HepG2 (cell line): Measurements from ENCODE around the gene FAM120B. TPM values are rescaled to one million over a fixed set of nuclear protein-coding genes. Genes with fewer than 3 reads are reported as not detected.

Experiments used
- ATAC-seq: fragments of 200-7000 bp; cut with Tn5 transposase; 3 replicates; pipeline ENCODE4 v1.9.1; 2020; ENCODE audit warnings: mild to moderate bottlenecking, moderate library complexity
- BruUV-seq: library from RNA; stranded (reverse); fragments of 400-500 nt; replicated peaks from 2 replicates; lab custom pipeline; 2021; lab: Mats Ljungman, UMichigan
- CTCF ChIA-PET: fragments of 300-600 bp; formaldehyde crosslinking; extraction: SDS; loops from one replicate; lab custom pipeline; 2021; ENCODE audit warnings: low total read pairs, inconsistent platforms, low intra/inter-chr PET ratio; lab: Yijun Ruan, JAX
- POLR2A ChIA-PET: fragments of 350-600 bp; sonication (Branson Sonifier 250); formaldehyde crosslinking; loops from one replicate; lab custom pipeline; 2020; ENCODE audit warnings: antibody characterized with exemption, inconsistent platforms; lab: Yijun Ruan, JAX
- DNase-seq: peaks from one replicate; pipeline ENCODE4 v3.0.0-alpha.2; 2015; ENCODE audit warnings: low spot score
- FAIRE-seq: peaks from 3 replicates; lab custom pipeline; 2011; peaks lifted over from hg19 to GRCh38; lab: Jason Lieb, UNC
- H2AFZ ChIP-seq: one replicate; pipeline ENCODE4 v1.6.1; 2011; ENCODE audit warnings: low read length, inconsistent platforms
- H3K27ac ChIP-seq: fragments of 300-600 bp; 3 replicates; pipeline ENCODE4 v1.8.0; 2011; ENCODE audit warnings: mixed run types, mild to moderate bottlenecking, mixed read lengths, low read length, inconsistent platforms; ENCODE audit not compliant: insufficient read depth; ENCODE audit errors: extremely low read length
- H3K27me3 ChIP-seq, 2 experiments: fragments of 200-600 bp in 1 of 2; 2 replicates in 1 of 2; 3 replicates in 1 of 2; pipeline versions ENCODE4 v1.6.0 to v1.8.0; 2011; ENCODE audit warnings: low read length in 2 of 2, mild to moderate bottlenecking in 2 of 2, moderate library complexity in 2 of 2, inconsistent platforms in 1 of 2; ENCODE audit not compliant: insufficient read depth in 2 of 2, control insufficient read depth in 1 of 2
- H3K36me3 ChIP-seq, 2 experiments: fragments of 200-600 bp in 1 of 2; replicated peaks in 1 of 2; 2 replicates in 1 of 2; 3 replicates in 1 of 2; pipeline versions ENCODE4 v1.5.1 to v1.8.0; 2011; ENCODE audit warnings: low read length in 2 of 2, inconsistent platforms in 1 of 2; ENCODE audit not compliant: insufficient read depth in 2 of 2, control insufficient read depth in 1 of 2
- H3K4me1 ChIP-seq: 2 replicates; pipeline ENCODE4 v1.5.1; 2012; ENCODE audit warnings: low read length, inconsistent platforms; ENCODE audit not compliant: insufficient read depth
- H3K4me2 ChIP-seq: 2 replicates; pipeline ENCODE4 v1.6.0; 2011; ENCODE audit warnings: low read depth, low read length, inconsistent platforms
- H3K4me3 ChIP-seq, 3 experiments: fragments of 200-600 bp in 1 of 3; sonication (generic), shearing (Covaris generic) in 1 of 3; replicated peaks in 1 of 3; 2 replicates each; pipeline ENCODE4 v1.5.1; 2011 to 2016; ENCODE audit warnings: low read length in 3 of 3, inconsistent platforms in 2 of 3, low read depth in 2 of 3, mild to moderate bottlenecking in 2 of 3, control low read depth in 1 of 3, mixed read lengths in 1 of 3; ENCODE audit not compliant: insufficient read depth in 1 of 3
- H3K79me2 ChIP-seq: one replicate; pipeline ENCODE4 v1.6.1; 2011; ENCODE audit warnings: low read length, inconsistent platforms; ENCODE audit not compliant: insufficient read depth
- H3K9ac ChIP-seq: 2 replicates; pipeline ENCODE4 v1.6.0; 2011; ENCODE audit warnings: mild to moderate bottlenecking, low read depth, low read length, inconsistent platforms; ENCODE audit not compliant: insufficient read depth
- H3K9me3 ChIP-seq: 2 replicates; pipeline ENCODE4 v1.5.1; 2012; ENCODE audit warnings: mild to moderate bottlenecking, low read length
- H4K20me1 ChIP-seq: 2 replicates; pipeline ENCODE4 v1.6.0; 2011; ENCODE audit warnings: inconsistent platforms, mild to moderate bottlenecking, low read length, moderate library complexity; ENCODE audit not compliant: insufficient read depth
- FOXC1 ChIP-seq: sonication (generic); formaldehyde crosslinking; IDR thresholded peaks from 2 replicates; pipeline ENCODE4 v1.8.0; 2022; ENCODE audit warnings: mild to moderate bottlenecking, missing genetic modification reagents, borderline replicate concordance
- FOXO4 ChIP-seq: sonication (generic); formaldehyde crosslinking; conservative IDR thresholded peaks from 2 replicates; pipeline ENCODE4 v1.8.1; 2023; ENCODE audit warnings: missing genetic modification reagents
- ISX ChIP-seq: sonication (generic); formaldehyde crosslinking; conservative IDR thresholded peaks from 2 replicates; pipeline ENCODE4 v1.5.0; 2020; ENCODE audit warnings: missing genetic modification reagents
- NR2F6 ChIP-seq, 2 experiments: IDR thresholded peaks; 2 replicates each; pipeline ENCODE4 v1.6.1; 2016; ENCODE audit warnings: antibody characterized with exemption in 1 of 2, mild to moderate bottlenecking in 1 of 2
- PBX2 ChIP-seq: IDR thresholded peaks from 2 replicates; pipeline ENCODE4 v1.6.1; 2016; ENCODE audit warnings: control low read depth
- POGZ ChIP-seq: sonication (generic); formaldehyde crosslinking; IDR thresholded peaks from 2 replicates; pipeline ENCODE4 v1.4.0; 2020; ENCODE audit warnings: mild to moderate bottlenecking, missing genetic modification reagents
- RBM22 ChIP-seq: fragments of 200-400 bp; formaldehyde crosslinking; optimal IDR thresholded peaks from 2 replicates; pipeline ENCODE3; 2017; ENCODE audit warnings: mild to moderate bottlenecking, low read length, moderate library complexity
- TBP ChIP-seq: sonication (generic); formaldehyde crosslinking; IDR thresholded peaks from 2 replicates; pipeline ENCODE4 v1.5.0; 2020; ENCODE audit warnings: missing genetic modification reagents
- TRIM22 ChIP-seq: fragments of 450-650 bp; IDR thresholded peaks from 2 replicates; pipeline ENCODE4 v1.6.1; 2017
- ZBTB42 ChIP-seq: sonication (generic); formaldehyde crosslinking; IDR thresholded peaks from 2 replicates; pipeline ENCODE4 v1.5.0; 2020; ENCODE audit warnings: mild to moderate bottlenecking, missing genetic modification reagents
- ZNF205 ChIP-seq: IDR thresholded peaks from 2 replicates; pipeline ENCODE4 v1.6.1; 2018; ENCODE audit warnings: missing biosample characterization, missing genetic modification reagents
- ZNF501 ChIP-seq: sonication (generic); formaldehyde crosslinking; IDR thresholded peaks from 2 replicates; pipeline ENCODE4 v1.5.1; 2020; ENCODE audit warnings: mild to moderate bottlenecking, moderate library complexity, missing genetic modification reagents
- ZNF503 ChIP-seq: sonication (generic); formaldehyde crosslinking; IDR thresholded peaks from 2 replicates; pipeline ENCODE4 v1.4.0; 2020; ENCODE audit warnings: missing genetic modification reagents
- ZSCAN22 ChIP-seq: sonication (generic); formaldehyde crosslinking; IDR thresholded peaks from 2 replicates; pipeline ENCODE4 v1.4.0; 2020; ENCODE audit warnings: mild to moderate bottlenecking, missing genetic modification reagents
- WGBS: methylation state at CpG from one replicate; pipeline ENCODE4 v1.1.6; 2017; ENCODE audit warnings: low lambda C conversion rate; 5-methylcytosine and 5-hydroxymethylcytosine counted together
- in situ Hi-C: cut with HindIII; loops from 2 replicates; pipeline ENCODE4 v1.10.0; 2017; ENCODE audit warnings: low pct_unique_long_range_greater_than_20kb; ENCODE audit not compliant: extremely low pct_ligation_motif_present
- intact Hi-C: fragments of 100-400 bp; cut with micrococcal nuclease; formaldehyde crosslinking; loops from one replicate; pipeline ENCODE4 v1.10.0; 2022; ENCODE audit not compliant: unreplicated experiment
- polyA plus RNA-seq, 8 experiments: library from polyadenylated mRNA; depleted of rRNA in 3 of 8; stranded (reverse) in 7 of 8; unstranded in 1 of 8; fragments of >200 nt; fragmentation: Illumina TruSeq in 4 of 8; extraction: Trizol in 4 of 8; gene quantifications; 2 replicates each; pipeline versions ENCODE4 v1.2.1 to v1.2.3, GENCODE V29; 2011 to 2016; ENCODE audit warnings: low read depth in 4 of 8, missing spikeins in 1 of 8, mixed read lengths in 1 of 8; ENCODE audit not compliant: insufficient read depth in 1 of 8
- total RNA-seq, 5 experiments: library from RNA; depleted of rRNA; stranded (reverse); fragments of >200 nt; fragmentation: Illumina TruSeq; extraction: Trizol; gene quantifications; 2 replicates each; pipeline ENCODE4 v1.2.3, GENCODE V29; 2016; ENCODE audit warnings: low read depth in 1 of 5

FAM120B gene
- total and polyA plus RNA-seq, 2 of the 13 experiments (the other 11 are each of a cell fraction or from before 2014, with no cell fraction given), result 9.2 to 10.7 TPM

GRCh38 chr6:170444056-170444591, 137.6 kb downstream of the FAM120B start:
- FAIRE-seq, result no peak
- no peak for TF ChIP-seq ZNF205 (CRISPR knock-in tag)
- TF ChIP-seq ZSCAN22 (CRISPR knock-in tag), result no peak
- TF ChIP-seq PBX2, result no peak
- TF ChIP-seq ZNF501, result no peak
- in situ Hi-C loops, result no loop called here

GRCh38 chr6:170444811-170445211, 138.3 kb downstream of the FAM120B start:
- no peaks in the 10 kb centered on the region for H3K9me3 ChIP-seq
- intact Hi-C loops (no loop called here), in situ Hi-C loops (no loop called here)
- DNase-seq (no peak), ATAC-seq (no peak), FAIRE-seq (no peak)
- WGBS, result 16% methylated on average over 11 of the region's 15 CpGs
- no peaks in the 10 kb centered on the region for H3K79me2 ChIP-seq
- ChIA-PET POLR2A (no interaction called here), CTCF (no interaction called here)
- H3K4me3 ChIP-seq, result no peak overlapping the region
- H3K27me3 ChIP-seq, result peaks cover 10 to 79% of the 10 kb centered on the region in 2 experiments
- no peaks in the 10 kb centered on the region for H3K4me1 ChIP-seq
- no peak overlapping the region for H3K27ac ChIP-seq
- no peak overlapping the region for H2AFZ ChIP-seq
- no peak overlapping the region for H3K4me2 ChIP-seq
- no TSS peak for BruUV-seq
- no peaks in the 10 kb centered on the region for H3K36me3 ChIP-seq
- H3K9ac ChIP-seq, result no peak overlapping the region
- H4K20me1 ChIP-seq, result no peaks in the 10 kb centered on the region; the same call in 1 of the 2 replicates
- TF ChIP-seq POGZ (CRISPR knock-in tag), result no peak
- no peak for TF ChIP-seq TBP (CRISPR knock-in tag)
- no peak for TF ChIP-seq FOXC1 (CRISPR knock-in tag)
- no peak for TF ChIP-seq NR2F6 (IDR thresholded peaks at IDR 0.05)
- TF ChIP-seq NR2F6 (CRISPR knock-in tag; IDR thresholded peaks at IDR 0.05), result no peak
- TF ChIP-seq TRIM22, result no peak
- TF ChIP-seq ZNF503 (CRISPR knock-in tag), result no peak
- TF ChIP-seq ZBTB42 (CRISPR knock-in tag), result no peak
- no peak for TF ChIP-seq RBM22
- TF ChIP-seq FOXO4 (CRISPR knock-in tag), result no peak
- TF ChIP-seq ISX (CRISPR knock-in tag), result no peak

More at GRCh38 chr6:170444056-170444591, 137.6 kb downstream of the FAM120B start:
- BruUV-seq, result no TSS peak
- H3K27me3 ChIP-seq, result peaks cover 11 to 80% of the 10 kb centered on the region in 2 experiments
- H3K36me3 ChIP-seq, result no peaks in the 10 kb centered on the region
- WGBS, result 35% methylated on average over 13 of the region's 18 CpGs
- no peak overlapping the region for H3K4me3 ChIP-seq
- intact Hi-C loops, result no loop called here
- H4K20me1 ChIP-seq, result no peaks in the 10 kb centered on the region; the same call in 1 of the 2 replicates
- ChIA-PET POLR2A (no interaction called here), CTCF (no interaction called here)
- H3K4me1 ChIP-seq, result no peaks in the 10 kb centered on the region
- DNase-seq (no peak), ATAC-seq (no peak)
- no peaks in the 10 kb centered on the region for H3K9me3 ChIP-seq
- no peak overlapping the region for H3K27ac ChIP-seq
- no peak overlapping the region for H3K4me2 ChIP-seq
- H3K9ac ChIP-seq, result no peak overlapping the region
- no peak overlapping the region for H2AFZ ChIP-seq
- no peaks in the 10 kb centered on the region for H3K79me2 ChIP-seq
